Neutrophil (primary cell): ENCODE measurements around the gene HK1.
"Not testable (repeated sequence)": the region's sequence is repeated elsewhere in the genome, so short reads cannot be mapped to it uniquely, and the experiment has no call there.

Experiments
- H3K27ac ChIP-seq: fragments of 200-600 bp; sonication (generic); 2 replicates; pipeline ENCODE4 v1.5.1; 2016; ENCODE audit warnings: mild to moderate bottlenecking, moderate library complexity
- H3K27me3 ChIP-seq: fragments of 200-600 bp; sonication (generic); 2 replicates; pipeline ENCODE4 v1.6.0; 2016; ENCODE audit warnings: mild to moderate bottlenecking
- H3K36me3 ChIP-seq: fragments of 200-600 bp; sonication (generic); 2 replicates; pipeline ENCODE4 v1.5.1; 2017
- H3K4me1 ChIP-seq, 2 experiments: fragments of 200-600 bp in 1 of 2; sonication (generic) in 1 of 2; 1 replicate in 1 of 2; 2 replicates in 1 of 2; pipeline versions ENCODE4 v1.5.1 to v1.6.1; 2013 to 2016; ENCODE audit warnings: low read depth in 1 of 2, low read length in 1 of 2, mild to moderate bottlenecking in 1 of 2, moderate library complexity in 1 of 2; ENCODE audit not compliant: control insufficient read depth in 1 of 2, insufficient read depth in 1 of 2
- H3K4me3 ChIP-seq, 2 experiments: fragments of 200-600 bp in 1 of 2; sonication (generic) in 1 of 2; 1 replicate in 1 of 2; 2 replicates in 1 of 2; pipeline ENCODE4 v1.5.1; 2013 to 2016; ENCODE audit warnings: low read depth in 1 of 2, low read length in 1 of 2, mild to moderate bottlenecking in 1 of 2, moderate library complexity in 1 of 2
- H3K9me3 ChIP-seq: fragments of 200-600 bp; sonication (generic); 2 replicates; pipeline ENCODE4 v1.5.1; 2016
- CTCF ChIP-seq: fragments of 200-600 bp; sonication (generic); IDR thresholded peaks from 2 replicates; pipeline ENCODE4 v1.5.1; 2016; ENCODE audit warnings: antibody characterized with exemption

HK1 gene

GRCh38 chr10:69276503-69276902 is 1.8 kb upstream of the HK1 start:
- Histone ChIP-seq H3K36me3 (no peaks in the 10 kb centered on the region), H3K27me3 (no peaks in the 10 kb centered on the region), H3K4me3 (no peak overlapping the region), H3K27ac (no peak overlapping the region), H3K9me3 (no peaks in the 10 kb centered on the region), H3K4me1 (no peaks in the 10 kb centered on the region)
- no peak for TF ChIP-seq CTCF

- TF ChIP-seq CTCF, result no peak
- no peaks in the 10 kb centered on the region for H3K9me3 ChIP-seq
- H3K36me3 ChIP-seq, result no peaks in the 10 kb centered on the region
- no peaks in the 10 kb centered on the region for H3K4me1 ChIP-seq
- H3K4me3 ChIP-seq, result no peak overlapping the region
- no peak overlapping the region for H3K27ac ChIP-seq
- H3K27me3 ChIP-seq, result no peaks in the 10 kb centered on the region
Observed at GRCh38 chr10:69279110-69279509, 814 bp downstream of the HK1 start.

- H3K9me3 ChIP-seq, result no peaks in the 10 kb centered on the region
- no peak for TF ChIP-seq CTCF
- H3K4me3 ChIP-seq, result no peak overlapping the region
- H3K27ac ChIP-seq, result no peak overlapping the region
- H3K27me3 ChIP-seq, result no peaks in the 10 kb centered on the region
- H3K4me1 ChIP-seq, result no peaks in the 10 kb centered on the region
- H3K36me3 ChIP-seq, result no peaks in the 10 kb centered on the region
Observed at GRCh38 chr10:69281507-69282413, 3.5 kb downstream of the HK1 start.

DNA sequence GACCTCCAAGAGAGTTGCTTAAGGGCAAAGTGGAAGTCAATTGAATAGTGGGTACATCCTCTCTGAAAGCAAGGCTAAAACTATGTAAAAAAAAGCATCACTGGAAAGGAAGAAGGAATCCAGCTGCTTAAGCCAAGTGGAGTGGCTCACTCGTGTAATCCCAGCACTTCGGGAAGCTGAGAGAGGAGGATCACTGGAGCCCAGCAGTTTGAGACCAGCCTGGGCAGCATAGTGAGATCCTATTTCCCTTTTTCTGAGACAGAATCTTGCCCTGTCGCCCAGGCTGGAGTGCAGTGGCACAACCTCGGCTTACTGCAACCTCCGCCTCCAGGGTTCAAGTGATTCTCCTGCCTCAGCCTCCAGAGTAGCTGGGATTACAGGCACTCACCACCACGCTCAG is 6.1 kb downstream of the HK1 start:
- H3K27ac ChIP-seq, H3K36me3 ChIP-seq, H3K9me3 ChIP-seq, H3K4me3 ChIP-seq, H3K4me1 ChIP-seq, H3K27me3 ChIP-seq: not testable (repeated sequence)

- H3K36me3 ChIP-seq, result no peaks in the 10 kb centered on the region
- H3K4me3 ChIP-seq, result no peak overlapping the region
- no peak overlapping the region for H3K27ac ChIP-seq
- H3K9me3 ChIP-seq, result no peaks in the 10 kb centered on the region
- no peaks in the 10 kb centered on the region for H3K4me1 ChIP-seq
- no peaks in the 10 kb centered on the region for H3K27me3 ChIP-seq
- no peak for TF ChIP-seq CTCF
Observed at GRCh38 chr10:69285699-69286098, 7.4 kb downstream of the HK1 start.

- Histone ChIP-seq H3K27ac (no peak overlapping the region), H3K27me3 (no peaks in the 10 kb centered on the region), H3K4me1 (no peaks in the 10 kb centered on the region), H3K9me3 (no peaks in the 10 kb centered on the region), H3K36me3 (no peaks in the 10 kb centered on the region), H3K4me3 (no peak overlapping the region)
- TF ChIP-seq CTCF, result no peak
Observed at GRCh38 chr10:69287181-69287580, 8.9 kb downstream of the HK1 start.
